HG03558 (cell line): ENCODE data around the gene HPSE2.
"Not testable (repeated sequence)": the region's sequence is repeated elsewhere in the genome, so short reads cannot be mapped to it uniquely, and the experiment has no call there.

ENCODE experiments used
- ATAC-seq: cut with Tn5 transposase; IDR thresholded peaks from one replicate; pipeline ENCODE4 v1.9.1; 2021; ENCODE audit warnings: moderate number of reproducible peaks; ENCODE audit not compliant: unreplicated experiment; ENCODE audit errors: extremely low read depth

Gene HPSE2

DNA sequence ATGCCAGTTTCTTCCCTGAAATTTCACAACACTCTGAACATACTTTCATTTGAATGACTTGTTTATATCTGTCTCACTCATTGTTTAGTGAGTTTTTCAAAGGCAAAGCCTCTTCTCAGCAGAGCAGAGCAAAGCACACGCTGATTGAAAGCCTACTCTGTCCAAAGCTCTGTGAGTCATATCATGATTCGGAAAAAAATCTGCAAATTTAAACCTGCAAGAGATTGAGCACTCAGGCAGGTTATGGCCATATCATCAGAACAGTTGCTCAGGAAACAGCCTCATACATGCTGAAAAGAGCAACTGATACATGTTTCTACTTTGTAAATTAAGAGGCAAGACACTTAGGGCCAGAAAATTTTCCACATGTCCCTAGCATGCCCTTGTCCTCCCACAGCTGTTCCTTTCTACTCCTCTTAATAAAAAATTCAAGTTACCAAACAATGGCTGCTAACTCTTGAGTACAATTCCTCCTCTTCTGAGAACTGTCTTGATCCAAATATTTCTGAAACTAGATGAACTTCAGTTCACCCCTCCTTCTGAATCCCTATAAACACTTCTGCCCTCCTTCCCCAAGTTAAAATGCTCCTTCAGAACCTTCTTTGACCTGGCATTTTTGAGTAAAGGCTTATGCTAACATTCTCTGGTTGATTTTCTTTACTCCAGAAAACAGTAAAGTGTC lies 648.4 kb downstream of the HPSE2 start:
- no peak for ATAC-seq

DNA sequence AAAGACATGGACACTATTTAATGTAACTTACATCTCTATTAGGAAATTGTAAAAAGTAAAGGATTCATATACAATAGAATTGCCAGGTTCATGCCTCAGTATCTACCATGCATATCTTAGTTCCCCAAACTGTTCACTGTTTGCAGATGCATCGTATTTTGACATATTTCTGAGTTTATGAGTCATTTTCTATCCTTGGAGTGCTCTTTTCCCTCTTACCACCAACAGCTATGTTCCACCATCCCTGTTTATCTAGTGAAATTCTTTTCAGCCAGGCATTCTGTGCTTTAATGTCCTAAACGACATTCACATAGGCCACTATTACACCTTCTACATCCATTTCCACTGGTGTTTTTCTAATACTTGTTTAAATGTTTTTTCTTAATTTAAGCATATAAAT lies 649.6 kb downstream of the HPSE2 start:
- no peak for ATAC-seq

DNA sequence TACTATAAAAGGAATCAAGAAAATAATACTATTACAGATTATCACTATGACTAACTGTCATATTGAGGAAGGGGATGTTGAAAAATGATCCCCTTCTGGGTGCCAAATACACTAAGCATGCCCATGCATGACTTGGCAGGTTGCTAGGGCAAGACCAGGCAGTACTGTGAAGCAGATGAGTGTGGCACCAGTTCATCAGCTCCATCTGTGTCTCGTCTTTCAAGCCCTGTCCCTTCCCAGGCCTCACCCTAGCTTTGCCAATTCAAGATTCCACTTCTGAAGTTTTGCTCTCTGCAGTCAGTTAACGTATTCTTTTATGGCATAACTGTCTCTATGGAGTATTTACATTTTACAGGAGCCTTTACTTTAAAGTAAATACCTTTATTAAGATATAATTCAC lies 653.3 kb downstream of the HPSE2 start:
- ATAC-seq, result no peak

DNA sequence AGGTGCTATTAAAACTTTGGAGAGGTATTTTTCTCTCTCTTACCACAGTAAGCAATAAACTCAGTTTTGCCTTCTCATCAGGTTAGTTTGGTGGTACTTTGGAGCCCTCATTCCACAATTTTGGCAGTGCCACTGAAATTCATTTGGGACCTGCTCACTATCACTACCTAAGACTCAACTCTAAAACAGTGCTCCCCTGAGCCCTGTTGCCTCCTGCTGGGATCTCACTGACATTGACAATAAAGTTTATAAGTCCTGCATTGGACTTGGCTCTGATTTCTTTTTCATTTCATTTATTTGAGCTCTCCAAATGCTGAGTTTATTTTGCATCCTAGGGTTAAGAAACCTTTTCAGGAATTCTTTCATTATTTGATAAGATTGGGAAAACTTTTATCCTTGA lies 658.1 kb downstream of the HPSE2 start:
- ATAC-seq, result no peak

DNA sequence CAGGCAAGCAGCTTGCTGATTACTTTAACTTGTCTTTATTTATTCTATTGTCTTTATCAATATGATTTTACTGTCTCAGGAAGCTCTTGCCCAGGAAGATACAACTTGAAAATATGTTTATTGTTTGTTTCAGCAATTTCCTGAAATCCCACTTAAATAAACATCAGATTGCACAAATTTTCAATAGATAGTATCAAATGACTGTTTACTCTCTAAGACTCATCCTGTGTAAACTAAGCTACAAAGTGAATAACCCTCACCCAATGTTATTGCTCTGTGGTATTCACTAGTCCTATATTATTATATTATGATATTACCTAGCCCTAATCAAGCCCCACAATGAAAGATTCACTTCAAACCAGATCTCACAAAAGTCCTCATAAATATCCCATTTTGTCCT lies 658.5 kb downstream of the HPSE2 start:
- ATAC-seq, result no peak

DNA sequence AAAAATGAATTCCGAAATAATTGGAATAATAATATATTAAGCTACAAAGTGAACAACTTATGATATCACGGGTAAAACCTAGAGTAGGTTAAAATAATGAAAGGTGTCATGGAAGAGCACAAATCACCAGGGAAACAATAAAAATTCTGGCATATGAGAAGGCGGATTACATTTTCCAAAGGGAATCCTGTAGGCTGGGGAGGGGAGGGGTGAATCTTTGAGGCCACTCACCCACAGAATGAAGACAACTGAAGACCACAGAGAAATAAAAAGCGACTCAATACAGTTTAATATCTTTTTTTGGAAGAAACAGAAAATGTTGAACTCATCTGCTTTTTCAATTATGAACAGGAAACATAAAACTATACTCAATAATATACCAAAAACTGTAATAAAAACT lies 659.6 kb downstream of the HPSE2 start:
- no peak for ATAC-seq

DNA sequence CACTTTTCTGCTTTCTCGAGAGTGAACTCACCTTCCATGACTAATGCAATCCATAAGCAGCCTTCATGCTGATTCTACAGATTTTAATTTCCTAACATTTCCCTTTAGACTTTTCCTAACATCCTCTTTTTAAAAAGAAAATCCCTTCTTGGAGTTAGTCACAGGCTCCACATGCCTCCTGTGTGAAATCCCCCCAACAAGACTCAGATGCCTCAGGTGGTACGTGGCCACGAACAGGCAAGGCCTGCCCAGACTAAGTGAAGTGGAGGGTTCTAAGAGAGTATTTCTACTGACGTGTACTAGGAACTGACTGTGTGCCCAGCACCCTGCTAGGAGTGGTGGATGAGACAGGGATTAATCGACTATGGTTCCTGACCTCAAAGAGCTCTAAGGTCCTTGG lies 663.1 kb downstream of the HPSE2 start:
- no peak for ATAC-seq

DNA sequence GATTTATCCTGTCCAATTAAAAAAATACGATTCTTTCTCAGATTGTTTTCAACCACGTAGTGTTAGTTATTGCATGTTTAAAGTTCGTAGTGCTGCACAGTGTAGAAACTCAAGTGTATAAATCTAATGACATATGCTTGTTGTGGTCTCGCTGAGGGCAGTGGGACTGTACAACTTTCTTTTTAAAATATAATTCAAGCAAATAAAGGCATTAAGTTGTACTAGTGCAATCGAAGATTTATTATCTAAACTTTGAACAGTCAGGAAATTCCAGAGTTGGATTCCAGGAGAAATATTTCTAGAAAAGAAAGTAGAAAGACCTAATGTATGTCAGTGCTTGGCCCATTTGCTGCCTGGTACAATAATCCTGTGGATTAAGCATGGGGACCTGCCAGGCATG lies 664.8 kb downstream of the HPSE2 start:
- ATAC-seq, result no peak

DNA sequence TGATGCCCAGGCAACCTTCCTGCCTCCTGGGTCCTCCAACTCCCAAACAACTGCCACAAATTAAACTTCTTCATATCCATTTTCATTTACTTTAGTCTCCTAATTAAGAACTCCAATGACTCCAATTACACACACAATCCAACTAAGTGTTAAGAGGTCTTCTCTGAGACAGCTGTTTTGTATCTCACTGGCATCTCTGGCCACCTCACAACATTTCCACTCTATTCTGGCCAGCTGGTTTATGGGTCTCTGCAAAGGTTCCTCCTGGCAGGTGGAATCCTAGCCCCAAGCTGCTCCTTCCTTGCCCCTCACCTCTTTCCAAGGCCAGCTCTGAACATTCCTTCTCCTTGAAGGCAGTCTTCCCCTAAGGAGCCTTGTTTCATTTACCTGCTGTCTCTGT lies 665.8 kb downstream of the HPSE2 start:
- ATAC-seq, result no peak

DNA sequence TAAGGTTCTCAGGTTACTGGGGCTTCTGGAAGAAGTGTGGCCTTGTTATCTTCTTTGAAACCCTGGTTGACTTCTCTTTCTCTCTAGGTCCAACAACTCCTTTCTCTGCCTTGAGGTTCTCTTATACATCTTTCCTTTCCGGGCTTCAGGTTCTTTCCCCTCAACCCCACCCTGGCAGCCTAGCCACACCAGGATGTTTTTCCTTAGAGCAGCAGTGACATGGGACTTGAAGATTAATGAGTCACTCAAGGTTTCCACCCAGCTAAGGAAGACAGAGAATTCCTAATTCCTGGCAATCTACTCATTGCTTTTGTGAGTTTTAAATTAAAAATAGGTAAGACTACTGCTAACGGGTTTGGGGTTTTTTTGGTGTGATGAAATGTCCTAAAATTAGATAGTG lies 667.1 kb downstream of the HPSE2 start:
- ATAC-seq, result no peak

DNA sequence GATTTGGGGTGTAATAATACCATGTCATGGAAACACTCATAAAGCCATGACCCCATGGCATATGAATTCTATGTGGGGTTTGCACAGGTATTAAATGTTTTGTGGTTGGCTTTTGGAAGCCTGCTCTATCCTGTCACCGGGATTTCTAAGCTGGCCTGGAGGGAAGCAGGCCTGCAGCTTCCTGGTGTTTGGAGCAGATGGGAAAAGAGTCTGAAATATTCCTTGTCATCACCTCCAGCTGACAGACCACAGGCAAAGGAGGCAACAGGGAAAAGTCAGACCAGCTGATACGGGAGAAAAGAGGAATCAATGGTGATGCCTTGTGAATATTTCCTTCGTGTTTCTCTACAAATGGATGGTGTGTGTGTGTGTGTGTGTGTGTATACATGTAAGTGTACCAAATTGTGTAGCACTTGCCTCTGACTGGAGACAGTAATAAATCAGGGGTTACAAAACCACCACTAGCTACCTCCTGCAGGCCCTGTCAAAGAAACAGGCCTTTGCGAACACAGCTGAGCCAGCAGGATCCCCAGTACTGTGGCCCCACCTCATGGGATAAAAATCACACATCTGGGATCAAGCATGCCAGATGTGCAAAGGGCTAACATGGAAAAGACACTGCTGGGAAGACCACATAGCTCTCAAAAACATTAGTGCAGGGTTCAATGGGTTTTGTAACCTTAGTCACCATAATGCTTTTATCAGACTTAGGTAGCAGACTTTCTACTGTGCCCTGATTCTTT lies 668.1 kb downstream of the HPSE2 start:
- ATAC-seq, result no peak

DNA sequence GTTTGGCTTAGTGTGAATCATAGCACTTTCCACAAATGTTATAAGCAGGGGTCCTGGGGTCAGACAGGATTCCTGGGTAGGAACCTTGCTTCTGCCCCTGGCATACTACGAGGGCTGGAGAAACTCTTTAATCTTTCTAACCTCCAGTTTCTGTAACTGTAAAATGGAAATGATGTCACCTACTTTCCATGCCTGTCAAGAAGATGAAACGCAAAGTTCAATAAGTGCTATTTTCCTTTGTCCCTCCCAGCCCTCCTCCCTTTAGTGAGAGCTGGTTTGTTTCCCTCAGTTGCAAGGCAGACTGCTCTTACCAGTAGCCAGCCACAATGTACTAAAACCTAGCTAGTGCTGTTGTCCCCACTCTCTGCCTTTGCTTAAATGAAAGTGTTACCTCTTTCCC lies 671.8 kb downstream of the HPSE2 start:
- no peak for ATAC-seq

DNA sequence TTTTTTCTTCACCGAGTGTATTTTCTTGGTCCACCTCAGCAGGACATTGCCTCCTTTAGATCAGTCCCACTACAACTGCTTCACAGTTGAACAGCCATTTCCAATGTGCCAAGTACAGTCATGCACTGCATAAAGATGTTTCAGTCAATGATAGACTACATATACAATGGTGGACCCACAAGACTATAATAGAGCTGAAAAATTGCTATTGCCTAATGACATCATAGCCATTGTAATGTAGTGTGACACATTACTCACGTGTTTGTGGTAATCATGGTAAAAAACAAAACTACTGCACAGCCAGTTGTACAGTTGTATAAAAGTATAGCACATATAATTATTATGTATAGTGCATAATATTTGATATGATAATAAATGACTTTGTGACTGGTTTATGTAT lies 675.1 kb downstream of the HPSE2 start:
- no peak for ATAC-seq

DNA sequence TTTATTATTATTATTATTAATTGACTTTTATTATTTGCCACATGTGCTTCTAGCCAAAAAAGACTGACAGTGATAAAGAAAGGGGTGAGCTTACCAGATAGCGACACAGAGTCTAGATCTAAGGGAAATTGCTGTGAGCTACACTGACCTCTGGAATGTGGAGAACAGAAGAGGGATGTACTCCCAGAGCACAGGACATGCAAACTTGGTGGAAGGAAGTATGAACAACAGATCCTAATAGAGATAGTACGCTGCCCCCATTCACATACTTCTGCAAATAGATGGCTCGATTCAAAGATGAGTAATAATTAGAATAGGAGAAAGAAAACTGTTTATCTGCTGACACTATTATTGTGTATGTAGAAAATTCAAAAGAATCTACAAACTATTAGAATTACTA lies 679.6 kb downstream of the HPSE2 start:
- no peak for ATAC-seq

DNA sequence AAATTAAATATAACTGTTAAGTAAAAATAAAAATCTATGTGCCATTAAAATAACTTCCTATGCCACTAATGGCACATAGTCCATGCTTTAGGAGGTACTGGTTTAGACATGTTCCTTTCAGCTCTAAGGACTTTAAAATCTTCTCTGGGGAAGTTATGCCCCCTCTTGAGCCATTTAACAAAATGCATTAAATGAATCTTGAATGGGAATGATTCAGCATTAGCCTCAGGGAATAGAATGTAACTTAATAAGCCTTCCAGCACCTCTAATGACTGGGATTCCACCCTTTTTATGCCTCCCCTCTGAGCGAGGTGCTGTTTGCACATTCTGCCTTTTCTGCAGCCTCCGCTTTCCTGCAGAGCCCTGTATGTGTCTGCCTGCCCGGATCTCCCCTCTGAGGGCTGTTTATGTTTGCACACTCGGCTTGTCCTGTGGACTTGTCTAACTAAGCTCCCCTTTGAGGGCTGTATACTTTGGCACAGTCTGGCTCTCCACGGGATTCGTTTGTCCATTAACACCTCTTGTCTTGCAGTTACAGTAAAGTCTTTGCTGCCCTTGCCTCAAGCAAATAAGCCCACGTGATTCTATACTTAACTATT lies 680.5 kb downstream of the HPSE2 start:
- no peak for ATAC-seq

DNA sequence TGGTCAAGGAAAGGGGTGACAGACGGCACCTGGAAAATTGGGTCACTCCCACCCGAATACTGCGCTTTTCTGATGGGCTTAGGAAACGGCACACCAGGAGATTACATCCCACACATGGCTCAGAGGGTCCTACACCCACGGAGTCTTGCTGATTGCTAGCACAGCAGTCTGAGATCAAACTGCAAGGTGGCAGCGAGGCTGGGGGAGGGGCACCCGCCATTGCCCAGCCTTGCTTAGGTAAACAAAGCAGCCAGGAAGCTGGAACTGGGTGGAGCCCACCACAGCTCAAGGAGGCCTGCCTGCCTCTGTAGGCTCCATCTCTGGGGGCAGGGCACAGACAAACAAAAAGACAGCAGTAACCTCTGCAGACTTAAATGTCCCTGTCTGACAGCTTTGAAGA lies 694.1 kb downstream of the HPSE2 start:
- ATAC-seq, result not testable (repeated sequence)

DNA sequence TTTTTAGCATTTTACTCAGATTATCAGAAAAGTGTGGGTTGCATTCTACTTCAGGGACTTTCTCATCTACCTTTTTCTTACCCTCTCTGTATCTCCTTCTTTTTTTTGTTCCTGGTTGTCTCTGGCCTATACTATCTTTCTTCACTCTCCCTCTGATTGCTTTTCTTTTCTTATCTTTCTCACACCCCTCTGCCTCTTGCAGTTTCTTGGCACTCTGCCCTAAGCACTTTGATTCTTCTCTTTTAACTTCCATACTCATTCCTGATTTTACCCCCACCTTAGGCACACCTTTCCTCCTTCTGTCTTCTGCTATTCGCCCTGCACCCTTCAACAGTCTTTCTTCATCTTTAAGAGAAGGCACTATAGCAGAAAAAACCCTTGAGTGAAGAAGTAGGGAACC lies 696.1 kb downstream of the HPSE2 start:
- ATAC-seq, result no peak

DNA sequence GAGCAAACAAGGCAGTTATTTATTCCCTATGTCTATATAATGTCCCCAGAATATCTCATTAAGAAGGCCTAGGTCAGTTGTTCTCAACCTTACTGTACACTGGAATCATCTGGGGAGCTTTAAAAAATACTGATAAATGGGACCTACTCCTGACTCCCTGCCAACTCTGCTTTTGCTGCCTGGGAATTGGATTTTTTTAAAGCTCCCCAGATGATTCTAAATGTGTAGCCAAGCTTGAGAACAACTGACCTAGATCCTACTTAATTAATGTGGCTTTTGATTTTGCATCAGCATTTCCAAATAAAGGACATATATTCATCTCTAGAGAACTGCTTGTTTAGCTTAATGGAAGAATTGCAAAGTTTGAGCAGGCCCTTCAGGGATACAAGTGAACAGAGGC lies 697.2 kb downstream of the HPSE2 start:
- no peak for ATAC-seq

DNA sequence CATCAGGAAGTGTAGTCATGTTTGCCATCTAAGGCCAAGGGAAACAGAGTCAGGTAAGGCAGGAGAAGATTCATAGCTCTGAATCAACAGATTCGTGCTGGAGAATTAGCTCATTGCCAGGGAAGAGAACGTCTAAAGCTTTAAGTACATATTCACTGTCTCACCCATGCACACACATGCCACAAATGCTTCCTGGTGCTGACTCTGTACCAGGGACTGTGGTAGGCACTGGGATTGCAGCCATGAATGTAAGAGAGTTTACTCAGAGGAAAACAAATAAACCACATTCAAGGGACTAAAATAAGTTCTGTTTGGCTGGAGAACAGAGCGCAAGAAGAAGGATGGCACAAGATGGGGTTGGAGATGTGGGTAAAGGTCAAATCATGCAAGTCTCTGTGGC lies 699.1 kb downstream of the HPSE2 start:
- ATAC-seq, result no peak

DNA sequence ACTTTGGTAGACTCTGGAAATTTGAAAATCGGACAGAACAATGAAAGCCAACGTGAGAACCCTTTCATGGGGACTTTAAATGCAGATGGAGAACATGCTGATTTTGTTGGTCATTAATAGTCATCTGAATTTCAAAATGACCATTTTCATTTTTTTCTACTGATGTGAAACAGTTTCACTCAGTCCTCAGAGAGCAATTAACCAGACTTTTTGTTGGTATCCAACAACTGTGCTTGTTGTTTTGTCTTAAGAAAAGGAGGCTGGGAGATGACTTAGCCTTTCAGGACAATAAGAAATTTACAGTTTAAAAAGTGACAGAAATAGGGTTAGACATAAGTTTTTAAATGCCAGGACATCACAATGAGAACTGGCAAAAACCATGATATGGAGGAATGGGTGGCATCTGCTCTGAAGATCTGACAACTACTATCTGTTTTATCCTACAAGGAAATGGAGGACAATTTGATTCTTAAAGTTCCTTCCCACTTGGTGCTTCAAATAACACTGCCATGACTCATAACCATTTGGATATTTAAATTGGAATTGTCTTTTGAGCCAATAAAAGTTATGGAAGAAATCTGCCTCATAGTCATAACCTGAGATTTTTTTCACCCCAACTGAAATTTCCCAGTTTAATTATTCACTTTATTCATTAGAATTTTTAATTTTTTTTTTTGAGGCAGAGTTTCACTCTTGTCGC lies 701.8 kb downstream of the HPSE2 start:
- no peak for ATAC-seq

DNA sequence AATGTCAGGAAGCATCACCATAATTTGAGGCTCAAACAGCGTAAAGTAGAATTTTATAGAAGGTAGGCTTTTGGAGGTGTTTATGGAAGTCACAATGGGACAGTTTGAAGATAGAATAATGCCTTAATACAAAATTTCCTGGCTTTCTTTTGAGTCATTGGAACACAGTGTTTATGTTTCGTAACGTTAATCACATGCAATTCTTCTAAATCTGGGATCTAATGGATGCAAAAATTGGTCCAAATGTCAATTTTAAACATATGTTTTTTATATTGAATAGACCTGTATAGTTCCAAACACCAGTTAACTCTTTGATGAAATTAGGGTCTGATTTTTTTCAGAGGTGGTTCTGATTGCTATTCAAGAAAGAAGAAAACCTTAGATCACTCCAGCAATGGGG lies 702.4 kb downstream of the HPSE2 start:
- no peak for ATAC-seq
